IPS DF 6.9 (cell line): ENCODE data around the gene MED7.

Experiments
- DNase-seq: peaks from one replicate; pipeline ENCODE4 v3.0.0-alpha.2; 2013; ENCODE audit warnings: low read depth, low spot score
- H3K27ac ChIP-seq: one replicate; pipeline ENCODE4 v1.5.1; 2013; ENCODE audit warnings: low read length, control low read depth
- H3K27me3 ChIP-seq: 2 replicates; pipeline ENCODE4 v1.6.1; 2013; ENCODE audit warnings: mild to moderate bottlenecking, low read length; ENCODE audit not compliant: control insufficient read depth, insufficient read depth
- H3K36me3 ChIP-seq: 2 replicates; pipeline ENCODE4 v1.6.1; 2013; ENCODE audit warnings: low read length; ENCODE audit not compliant: control insufficient read depth, insufficient read depth
- H3K4me1 ChIP-seq: 2 replicates; pipeline ENCODE4 v1.6.1; 2013; ENCODE audit warnings: low read length; ENCODE audit not compliant: control insufficient read depth, insufficient read depth
- H3K4me3 ChIP-seq: 2 replicates; pipeline ENCODE4 v1.5.1; 2013; ENCODE audit warnings: mild to moderate bottlenecking, low read length
- H3K9me3 ChIP-seq: 2 replicates; pipeline ENCODE4 v1.6.1; 2013; ENCODE audit warnings: low read length, inconsistent platforms; ENCODE audit not compliant: control insufficient read depth, insufficient read depth
- WGBS: extraction: QIAGEN DNeasy Blood & Tissue Kit; methylation state at CpG from one replicate; pipeline ENCODE4 v1.1.7; 2013; ENCODE audit warnings: mixed read lengths, missing lambda C conversion rate; ENCODE audit not compliant: insufficient read length, insufficient coverage; 5-methylcytosine and 5-hydroxymethylcytosine counted together

Gene MED7

DNA sequence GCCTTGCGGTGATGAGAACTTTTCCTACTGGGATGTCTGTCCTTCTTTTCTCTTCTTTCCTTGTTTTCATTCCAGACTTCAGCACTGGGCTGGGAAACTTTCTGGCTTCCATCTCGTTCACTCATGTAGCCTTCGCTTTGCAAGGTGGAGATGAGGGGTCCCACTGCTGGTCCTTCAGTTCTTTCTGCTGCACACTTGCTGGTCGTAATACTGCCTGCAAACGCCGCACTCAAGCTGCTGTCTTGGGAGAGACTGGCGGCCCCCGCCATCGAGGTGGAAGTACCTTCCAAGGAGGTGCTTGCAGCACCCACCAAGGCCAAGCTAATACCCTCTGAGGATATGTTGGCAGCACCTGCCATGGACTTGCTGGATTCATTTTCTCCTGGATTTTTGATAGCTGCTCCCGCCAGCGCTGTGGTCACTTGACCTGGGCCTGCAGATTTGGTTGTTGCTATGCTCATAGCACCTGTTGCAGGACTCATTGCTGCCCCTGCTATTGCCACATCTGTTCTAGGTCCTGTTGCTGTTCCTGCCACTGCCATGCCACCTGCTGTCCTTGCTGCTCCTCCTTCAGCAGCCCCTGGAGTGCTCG is 20.4 kb upstream of the MED7 start:
- Histone ChIP-seq H3K9me3 (no peaks in the 10 kb centered on the region), H3K4me1 (no peaks in the 10 kb centered on the region), H3K4me3 (no peak overlapping the region), H3K36me3 (no peaks in the 10 kb centered on the region), H3K27ac (no peak overlapping the region), H3K27me3 (no peaks in the 10 kb centered on the region)
- no CpG with 5 or more reads among the region's 12 CpGs for WGBS
- DNase-seq = no peak

DNA sequence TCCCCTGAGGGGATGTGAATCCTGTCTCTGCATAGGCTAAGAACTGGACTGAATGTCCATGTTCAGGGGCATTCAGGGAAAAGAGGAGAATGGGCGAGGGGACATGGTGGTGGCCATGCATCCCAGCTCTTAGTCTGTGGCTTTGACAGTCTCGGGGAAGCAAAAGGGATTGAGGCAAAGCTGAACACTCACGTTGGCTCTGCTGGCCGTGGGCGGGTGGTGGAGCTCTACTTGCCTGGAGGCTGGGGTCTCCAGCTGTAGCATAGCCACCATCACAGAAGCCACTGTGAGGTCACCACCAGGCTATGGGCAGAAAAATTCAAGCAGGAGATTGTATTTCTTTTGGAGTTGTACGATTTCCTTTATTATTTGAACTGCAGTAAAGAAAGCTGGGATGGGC is 19.3 kb upstream of the MED7 start:
- H3K36me3 ChIP-seq = no peaks in the 10 kb centered on the region
- no peaks in the 10 kb centered on the region for H3K27me3 ChIP-seq
- no peak overlapping the region for H3K27ac ChIP-seq
- no peak overlapping the region for H3K4me3 ChIP-seq
- H3K4me1 ChIP-seq = no peaks in the 10 kb centered on the region
- WGBS = no CpG with 5 or more reads among the region's 6 CpGs
- DNase-seq = no peak
- H3K9me3 ChIP-seq = no peaks in the 10 kb centered on the region

DNA sequence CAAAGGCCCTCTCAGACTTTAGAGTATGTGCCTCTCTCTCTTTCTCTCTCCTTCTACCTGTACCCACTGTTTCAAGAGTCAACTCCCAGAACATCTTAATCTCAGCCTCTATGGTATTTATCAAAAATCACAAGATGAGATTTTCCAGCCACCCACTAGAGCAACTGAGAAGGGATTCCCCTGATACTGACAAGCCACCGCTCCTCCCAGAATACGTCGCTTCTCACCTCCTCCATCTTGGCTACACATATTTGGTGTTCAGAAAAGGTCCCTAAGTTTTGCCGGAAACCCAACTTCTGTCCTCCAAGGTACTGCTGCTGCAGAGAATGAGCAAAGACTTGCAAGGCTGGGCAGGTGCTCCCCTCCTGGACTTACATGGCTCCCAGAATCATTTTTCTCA is 17.3 kb upstream of the MED7 start:
- no CpG with 5 or more reads among the region's 4 CpGs for WGBS
- H3K27me3 ChIP-seq = no peaks in the 10 kb centered on the region
- no peaks in the 10 kb centered on the region for H3K36me3 ChIP-seq
- DNase-seq = no peak
- no peaks in the 10 kb centered on the region for H3K9me3 ChIP-seq
- no peak overlapping the region for H3K4me3 ChIP-seq
- H3K4me1 ChIP-seq = no peaks in the 10 kb centered on the region
- H3K27ac ChIP-seq = no peak overlapping the region

DNA sequence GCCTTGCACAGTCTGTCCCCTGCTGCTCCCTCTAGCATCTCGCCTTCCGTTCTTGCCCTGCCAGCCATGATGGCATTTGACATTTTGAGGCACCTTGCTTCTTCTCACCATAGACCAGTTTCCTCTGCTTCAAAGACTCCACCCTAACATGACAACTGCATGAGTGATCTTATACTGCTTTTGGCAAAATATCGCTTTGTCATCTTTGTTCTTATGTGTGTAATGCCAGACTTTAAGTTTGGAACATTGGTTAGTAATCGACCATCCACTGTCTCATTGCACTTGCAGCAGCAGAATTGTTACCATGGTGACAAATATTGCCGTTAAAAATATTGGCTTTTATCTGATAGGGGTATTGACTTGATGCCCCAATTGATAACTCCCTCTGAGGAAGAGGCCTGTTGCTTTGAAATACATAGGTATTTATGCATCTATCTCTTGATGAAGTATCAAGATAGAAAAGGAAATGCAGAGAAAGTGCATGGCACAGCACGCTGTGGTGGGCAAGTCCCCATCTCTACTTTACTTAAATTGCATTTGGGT is 16.6 kb upstream of the MED7 start:
- Histone ChIP-seq H3K27ac (no peak overlapping the region), H3K4me3 (no peak overlapping the region), H3K36me3 (no peaks in the 10 kb centered on the region), H3K4me1 (no peaks in the 10 kb centered on the region), H3K27me3 (no peaks in the 10 kb centered on the region), H3K9me3 (no peaks in the 10 kb centered on the region)
- no peak for DNase-seq
- no CpG with 5 or more reads among the region's 6 CpGs for WGBS

DNA sequence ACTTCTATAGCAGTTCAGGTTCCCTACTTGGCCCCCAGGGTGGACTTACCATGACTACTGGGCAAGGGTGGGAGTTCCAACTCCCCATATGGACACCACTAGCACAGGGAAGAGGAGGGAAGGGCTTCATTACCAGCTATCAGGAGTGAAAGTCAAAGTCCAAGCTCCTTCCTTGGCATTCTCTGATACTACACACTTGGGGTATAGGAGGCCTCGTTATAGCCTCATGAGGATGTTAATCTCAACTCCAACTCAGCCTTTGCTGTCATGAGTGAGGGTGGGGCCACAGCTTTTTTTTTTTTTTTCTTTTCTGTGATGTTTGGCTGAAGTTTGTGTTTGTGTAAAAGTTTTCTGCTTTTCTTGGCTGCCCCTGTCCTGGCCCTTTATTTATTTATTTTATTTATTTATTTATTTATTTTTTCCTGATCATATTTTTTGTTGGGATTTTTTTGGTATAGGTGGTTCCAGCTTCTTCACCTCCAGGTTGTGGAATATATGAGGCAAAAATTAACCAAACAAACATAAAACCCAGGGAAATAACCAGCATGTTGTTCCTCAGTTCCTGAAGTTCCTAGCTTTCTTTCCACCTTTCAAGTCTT is 14.7 kb upstream of the MED7 start:
- no peaks in the 10 kb centered on the region for H3K36me3 ChIP-seq
- H3K4me1 ChIP-seq = no peaks in the 10 kb centered on the region
- no peaks in the 10 kb centered on the region for H3K9me3 ChIP-seq
- DNase-seq = no peak
- no peak overlapping the region for H3K27ac ChIP-seq
- H3K4me3 ChIP-seq = no peak overlapping the region
- WGBS = no CpG with 5 or more reads among the region's 1 CpG
- H3K27me3 ChIP-seq = no peaks in the 10 kb centered on the region

DNA sequence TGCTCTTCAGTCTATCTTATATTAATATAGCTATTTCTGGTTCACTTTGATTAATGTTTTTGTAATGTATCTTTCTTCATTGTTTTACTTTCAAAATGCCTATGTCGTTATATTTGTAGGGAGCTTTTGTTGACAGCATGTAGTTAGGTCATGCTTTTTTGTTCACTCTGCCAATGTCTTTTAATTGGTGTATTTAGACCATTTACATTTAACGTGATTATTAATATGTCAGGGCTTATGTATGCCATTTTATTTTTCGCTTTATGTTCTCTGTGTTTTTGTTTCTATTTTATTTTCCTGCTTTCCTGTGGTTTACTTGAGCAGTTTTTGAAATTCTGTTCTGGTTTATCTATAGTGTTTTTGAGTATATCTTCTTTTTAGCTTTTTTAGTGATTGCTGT is 12.6 kb upstream of the MED7 start:
- Histone ChIP-seq H3K27ac (no peak overlapping the region), H3K36me3 (no peaks in the 10 kb centered on the region), H3K4me3 (no peak overlapping the region), H3K4me1 (no peaks in the 10 kb centered on the region), H3K9me3 (no peaks in the 10 kb centered on the region), H3K27me3 (no peaks in the 10 kb centered on the region)
- DNase-seq = no peak
- no CpG with 5 or more reads among the region's 3 CpGs for WGBS

DNA sequence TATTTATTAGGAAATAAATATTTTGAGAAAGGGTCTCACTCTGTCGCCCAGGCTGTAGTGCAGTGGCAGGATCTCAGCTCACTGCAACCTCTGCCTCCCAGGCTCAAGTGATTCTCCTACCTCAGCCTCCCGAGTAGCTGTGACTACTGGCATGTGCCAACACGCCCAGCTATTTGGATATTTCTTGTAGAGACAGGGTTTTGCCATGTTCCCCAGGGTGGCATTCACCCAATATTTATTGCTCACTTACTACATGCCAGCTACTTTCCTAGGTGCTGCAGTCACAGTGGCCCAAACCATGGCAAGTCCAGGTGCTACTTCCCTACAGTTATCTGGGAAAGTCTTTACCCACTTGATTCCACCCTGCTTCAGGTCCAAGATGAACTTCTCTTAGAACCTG is 8.3 kb upstream of the MED7 start:
- Histone ChIP-seq H3K36me3 (no peaks in the 10 kb centered on the region), H3K4me1 (no peaks in the 10 kb centered on the region), H3K9me3 (no peaks in the 10 kb centered on the region), H3K27ac (no peak overlapping the region), H3K4me3 (no peak overlapping the region), H3K27me3 (no peaks in the 10 kb centered on the region)
- no peak for DNase-seq
- no CpG with 5 or more reads among the region's 3 CpGs for WGBS

DNA sequence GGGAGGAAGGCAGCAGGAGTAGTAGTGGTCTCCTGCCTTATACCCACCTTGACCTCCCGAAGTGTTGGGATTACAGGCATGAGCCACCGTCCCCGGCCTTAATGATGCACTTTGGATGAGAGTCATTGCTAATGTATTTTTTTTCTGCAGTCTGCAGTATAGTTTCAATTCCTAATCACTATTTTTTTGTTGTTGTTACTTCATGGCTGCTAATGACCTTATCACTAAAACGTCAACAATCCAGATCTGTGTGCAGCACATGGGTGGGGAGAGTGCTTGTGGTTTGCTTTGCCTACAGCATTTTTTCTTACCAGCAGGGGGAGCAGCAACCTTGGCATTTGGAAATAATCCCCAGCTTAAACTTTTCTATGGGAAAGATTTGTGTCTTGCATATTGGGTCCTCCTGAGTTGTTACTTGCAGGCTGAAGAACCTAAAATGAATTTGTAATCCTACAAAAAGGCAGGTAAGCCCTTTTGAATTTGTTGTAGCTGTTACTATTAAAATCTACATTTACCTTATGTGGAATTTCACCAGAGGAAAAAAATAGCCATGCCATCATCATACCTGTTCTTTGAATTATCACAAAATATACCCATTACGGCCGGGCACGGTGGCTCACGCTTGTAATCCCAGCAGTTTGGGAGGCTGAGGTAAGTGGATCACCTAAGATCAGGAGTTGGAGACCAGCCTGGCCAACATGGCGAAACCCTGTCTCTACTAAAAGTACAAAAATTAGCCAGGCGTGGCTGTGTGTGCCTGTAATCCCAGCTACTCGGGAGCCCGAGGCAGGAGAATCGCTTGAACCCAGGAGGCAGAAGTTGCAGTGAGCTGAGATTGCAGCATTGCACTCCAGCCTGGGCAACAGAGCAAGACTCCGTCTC is 6.3 kb upstream of the MED7 start:
- Histone ChIP-seq H3K9me3 (no peaks in the 10 kb centered on the region), H3K4me3 (no peak overlapping the region), H3K4me1 (no peaks in the 10 kb centered on the region), H3K36me3 (no peaks in the 10 kb centered on the region), H3K27ac (no peak overlapping the region), H3K27me3 (no peaks in the 10 kb centered on the region)
- DNase-seq = peak; percentile 58
- no CpG with 5 or more reads among the region's 14 CpGs for WGBS

DNA sequence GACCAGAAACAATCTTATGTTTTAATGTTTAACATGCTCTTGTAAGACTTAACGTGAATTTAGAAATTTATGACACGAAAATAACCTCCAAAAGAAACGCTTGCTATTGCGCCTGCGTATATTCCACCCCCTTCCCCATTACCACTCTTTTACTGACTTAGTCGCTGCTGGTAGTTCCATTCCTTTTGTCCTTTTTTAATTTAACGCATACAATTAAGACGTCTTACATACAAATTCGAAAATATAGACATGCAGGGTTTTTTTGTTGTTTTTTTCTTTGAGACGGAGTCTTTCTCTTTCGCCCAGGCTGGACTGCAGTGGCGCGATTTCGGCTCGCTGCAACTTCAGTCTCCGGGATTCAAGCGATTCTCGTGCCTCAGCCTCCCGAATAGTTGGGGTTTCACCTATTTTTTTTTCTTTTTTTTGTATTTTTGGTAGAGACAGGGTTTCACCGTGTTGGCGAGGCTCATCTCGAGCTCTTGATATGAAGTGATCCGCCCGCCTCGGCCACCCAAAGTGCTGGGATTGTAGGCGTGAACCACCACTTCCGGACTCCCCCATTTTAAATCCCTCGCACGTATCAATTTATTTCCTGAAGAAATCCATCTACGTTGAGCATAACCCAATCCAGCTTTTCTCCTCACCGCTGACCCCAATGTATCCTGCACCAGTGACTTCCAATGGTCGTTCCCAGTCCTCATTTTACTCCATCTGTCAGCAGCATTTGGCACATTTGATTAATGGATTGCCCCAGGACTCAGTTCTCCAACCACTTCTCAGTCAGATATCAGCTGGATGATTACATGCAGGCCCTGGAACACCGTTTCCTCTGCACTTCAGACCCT is 684 bp upstream of the MED7 start:
- H3K4me3 ChIP-seq = peak overlapping the region; percentile 94; the same call in 1 of the 2 replicates
- no peak for DNase-seq
- WGBS = 100% methylated on average over 2 of the region's 33 CpGs
- H3K36me3 ChIP-seq = no peaks in the 10 kb centered on the region
- no peaks in the 10 kb centered on the region for H3K9me3 ChIP-seq
- H3K27me3 ChIP-seq = no peaks in the 10 kb centered on the region
- H3K4me1 ChIP-seq = no peaks in the 10 kb centered on the region
- no peak overlapping the region for H3K27ac ChIP-seq

DNA sequence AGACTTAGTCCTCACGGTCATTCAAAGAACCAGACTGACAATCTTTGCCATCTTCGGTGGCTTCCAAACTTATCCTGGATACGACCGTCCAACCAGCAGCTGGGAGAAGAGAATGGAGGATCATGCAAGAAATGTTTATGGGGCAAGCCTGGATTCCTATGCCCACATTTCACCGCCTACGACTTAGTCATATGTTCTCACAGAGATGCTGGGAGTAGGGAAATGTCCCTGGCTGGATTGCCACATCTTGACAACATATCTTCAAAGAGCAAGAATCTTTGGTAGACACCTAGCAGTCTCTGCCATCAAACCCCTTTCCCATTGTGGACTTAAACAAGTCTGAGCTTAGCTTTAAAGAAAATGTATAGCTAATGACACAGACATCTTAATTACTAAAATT is 5.0 kb downstream of the MED7 start:
- no peaks in the 10 kb centered on the region for H3K27me3 ChIP-seq
- H3K4me1 ChIP-seq = no peaks in the 10 kb centered on the region
- H3K27ac ChIP-seq = no peak overlapping the region
- no peak for DNase-seq
- H3K4me3 ChIP-seq = no peak overlapping the region
- no CpG with 5 or more reads among the region's 6 CpGs for WGBS
- no peaks in the 10 kb centered on the region for H3K36me3 ChIP-seq
- no peaks in the 10 kb centered on the region for H3K9me3 ChIP-seq
